Keratinocyte (primary cell): ENCODE data around the gene SPATA6L. TPM values are rescaled to one million over a fixed set of nuclear protein-coding genes. Genes with fewer than 3 reads are reported as not detected.

Source experiments
- DNase-seq: peaks from one replicate; pipeline ENCODE4 v3.0.0-alpha.2; 2011; ENCODE audit warnings: low read depth, missing footprints, low spot score
- FAIRE-seq: peaks from 2 replicates; lab custom pipeline; 2011; peaks lifted over from hg19 to GRCh38; lab: Jason Lieb, UNC
- H2AFZ ChIP-seq: 2 replicates; pipeline ENCODE4 v1.6.0; 2012; ENCODE audit warnings: low read length, control low read depth, inconsistent platforms; ENCODE audit not compliant: control insufficient read depth
- H3K27ac ChIP-seq: 2 replicates; pipeline ENCODE4 v1.5.1; 2011; ENCODE audit warnings: low read length; ENCODE audit not compliant: control insufficient read depth, insufficient read depth
- H3K27me3 ChIP-seq: 3 replicates; pipeline ENCODE4 v1.6.0; 2011; ENCODE audit warnings: low read length; ENCODE audit not compliant: control insufficient read depth, insufficient read depth; ENCODE audit errors: extremely low read depth
- H3K36me3 ChIP-seq, 2 experiments: 2 replicates in 1 of 2; 3 replicates in 1 of 2; pipeline ENCODE4 v1.5.1; 2011; ENCODE audit warnings: low read length in 2 of 2, mild to moderate bottlenecking in 1 of 2; ENCODE audit not compliant: control insufficient read depth in 2 of 2, insufficient read depth in 2 of 2; ENCODE audit errors: extremely low read depth in 1 of 2
- H3K4me1 ChIP-seq: 3 replicates; pipeline ENCODE4 v1.5.1; 2011; ENCODE audit warnings: low read length; ENCODE audit not compliant: control insufficient read depth, insufficient read depth; ENCODE audit errors: extremely low read depth
- H3K4me2 ChIP-seq: 3 replicates; pipeline ENCODE4 v1.6.0; 2011; ENCODE audit warnings: low read depth, low read length; ENCODE audit not compliant: control insufficient read depth, insufficient read depth; ENCODE audit errors: extremely low read depth
- H3K4me3 ChIP-seq, 3 experiments: fragments of 200-600 bp in 1 of 3; sonication (generic) in 1 of 3; 2 replicates in 2 of 3; 3 replicates in 1 of 3; pipeline ENCODE4 v1.5.1; 2011 to 2016; ENCODE audit warnings: low read length in 3 of 3, mild to moderate bottlenecking in 3 of 3, control low read depth in 2 of 3, inconsistent platforms in 1 of 3, low read depth in 1 of 3, mixed read lengths in 1 of 3, mixed run types in 1 of 3, moderate library complexity in 1 of 3; ENCODE audit not compliant: control insufficient read depth in 2 of 3, insufficient read depth in 2 of 3; ENCODE audit errors: extremely low read depth in 1 of 3
- H3K79me2 ChIP-seq: 2 replicates; pipeline ENCODE4 v1.6.0; 2012; ENCODE audit warnings: low read length; ENCODE audit not compliant: control insufficient read depth, insufficient read depth
- H3K9ac ChIP-seq: 3 replicates; pipeline ENCODE4 v1.6.0; 2011; ENCODE audit warnings: low read length; ENCODE audit not compliant: control insufficient read depth, insufficient read depth; ENCODE audit errors: extremely low read depth
- H3K9me1 ChIP-seq: 3 replicates; pipeline ENCODE4 v1.6.0; 2011; ENCODE audit warnings: low read length; ENCODE audit not compliant: control insufficient read depth, insufficient read depth; ENCODE audit errors: extremely low read depth
- H3K9me3 ChIP-seq: 2 replicates; pipeline ENCODE4 v1.5.1; 2012; ENCODE audit warnings: low read depth, low read length; ENCODE audit not compliant: control insufficient read depth
- H4K20me1 ChIP-seq: 3 replicates; pipeline ENCODE4 v1.6.0; 2011; ENCODE audit warnings: low read length; ENCODE audit not compliant: control insufficient read depth, insufficient read depth; ENCODE audit errors: extremely low read depth
- CTCF ChIP-seq, 3 experiments: IDR thresholded peaks in 1 of 3; conservative IDR thresholded peaks in 1 of 3; optimal IDR thresholded peaks in 1 of 3; 2 replicates in 2 of 3; 3 replicates in 1 of 3; pipeline versions ENCODE3 to v1.5.1; 2011; ENCODE audit warnings: low read length in 3 of 3, mild to moderate bottlenecking in 3 of 3, moderate library complexity in 2 of 3, control low read depth in 1 of 3, inconsistent platforms in 1 of 3; ENCODE audit not compliant: insufficient read depth in 2 of 3; ENCODE audit errors: extremely low read depth in 1 of 3
- EZH2 ChIP-seq: IDR thresholded peaks from one replicate; pipeline ENCODE4 v1.6.1; 2012; ENCODE audit warnings: inconsistent platforms, mild to moderate bottlenecking, low read length, moderate library complexity
- dilution Hi-C: fragments of 300-500 bp; cut with MboI; formaldehyde crosslinking; loops from one replicate; pipeline ENCODE4 v1.7.0; 2020; ENCODE audit warnings: low sequenced_read_pairs; ENCODE audit not compliant: extremely low pct_ligation_motif_present
- polyA plus RNA-seq, 5 experiments: library from polyadenylated mRNA; depleted of rRNA in 3 of 5; stranded (reverse) in 3 of 5; stranded (forward) in 1 of 5; unstranded in 1 of 5; fragments of >200 nt; gene quantifications; 1 replicate in 1 of 5; 2 replicates in 3 of 5; 3 replicates in 1 of 5; pipeline versions ENCODE4 v1.2.1 to v1.2.3, GENCODE V29; 2011 to 2012; ENCODE audit warnings: missing spikeins in 2 of 5, low read depth in 1 of 5, low replicate concordance in 1 of 5

The SPATA6L gene
- polyA plus RNA-seq, 1 donor (not counting 4 experiments of a cell fraction or from before 2014, with no cell fraction given): 0.92 TPM

DNA sequence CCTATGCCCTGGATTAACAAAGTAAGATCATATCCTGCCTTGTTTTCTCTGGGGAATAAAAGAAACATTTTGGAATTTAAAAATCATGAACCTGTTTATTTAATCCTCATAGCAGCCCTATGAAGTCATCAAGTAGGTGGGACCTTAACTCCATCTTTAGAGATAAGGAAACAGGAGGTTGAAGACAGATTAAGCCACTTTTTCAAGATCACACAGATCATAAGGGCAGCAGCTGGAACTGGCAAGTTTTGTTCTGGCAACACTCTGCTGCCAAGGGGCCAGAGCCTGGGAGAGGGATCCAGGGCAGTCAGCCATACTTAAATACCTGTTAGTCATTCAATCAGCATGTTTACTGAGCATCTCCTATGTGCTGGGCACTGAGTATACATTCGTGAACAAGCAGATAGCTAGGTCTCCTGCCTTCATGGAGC is 112.3 kb downstream of the SPATA6L start:
- no peaks in the 10 kb centered on the region for H3K27me3 ChIP-seq
- no peaks in the 10 kb centered on the region for H3K36me3 ChIP-seq
- no peaks in the 10 kb centered on the region for H3K9me1 ChIP-seq
- H3K27ac ChIP-seq: no peak overlapping the region
- TF ChIP-seq EZH2: no peak
- TF ChIP-seq CTCF (optimal IDR thresholded peaks at IDR 0.05 in 1 of 3, IDR thresholded peaks at IDR 0.05 in 1 of 3, conservative IDR thresholded peaks at IDR 0.05 in 1 of 3; ENCODE audit: extremely low read depth in 1 of 3, insufficient read depth in 2 of 3, low read length in 3 of 3): no peak
- no peak overlapping the region for H3K4me3 ChIP-seq
- no peak for FAIRE-seq
- H2AFZ ChIP-seq: no peak overlapping the region
- no peaks in the 10 kb centered on the region for H3K4me1 ChIP-seq
- H4K20me1 ChIP-seq: no peaks in the 10 kb centered on the region
- no peaks in the 10 kb centered on the region for H3K9me3 ChIP-seq
- dilution Hi-C loops: no loop called here
- H3K79me2 ChIP-seq: no peaks in the 10 kb centered on the region
- no peak overlapping the region for H3K4me2 ChIP-seq
- no peak for DNase-seq
- no peak overlapping the region for H3K9ac ChIP-seq

DNA sequence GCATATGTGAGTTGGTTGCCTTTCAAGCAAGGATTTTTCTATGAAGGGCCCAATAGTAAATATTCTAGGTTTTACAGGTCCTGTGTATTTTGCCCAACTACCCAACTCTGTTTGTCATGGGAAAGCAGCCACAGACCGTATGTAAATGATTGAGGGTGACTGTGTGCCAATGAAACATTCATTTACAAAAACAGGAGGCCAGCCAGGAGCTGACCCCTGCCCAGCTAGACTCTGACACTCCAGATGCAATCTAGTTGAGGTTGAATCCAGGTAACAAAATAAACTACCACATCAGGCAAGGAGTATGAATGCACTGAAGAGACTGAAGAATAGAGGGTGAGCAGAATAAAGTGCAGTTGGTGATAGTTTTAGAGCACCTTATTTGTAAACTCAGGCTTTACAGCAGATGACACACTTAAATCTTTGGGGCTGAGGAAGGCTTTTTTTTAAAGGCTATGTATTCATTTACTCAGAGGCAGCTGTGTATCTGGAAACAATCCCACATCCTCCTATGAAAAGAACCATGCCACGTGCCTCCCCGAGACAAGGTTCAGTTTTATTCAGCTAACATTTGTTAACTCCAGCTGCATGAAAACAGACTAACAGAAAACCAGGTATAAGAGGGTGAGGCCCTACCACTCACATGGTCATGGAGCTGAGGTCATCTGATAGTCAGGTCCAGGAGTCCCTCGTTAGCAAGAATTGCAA is 115.3 kb downstream of the SPATA6L start:
- dilution Hi-C loops: no loop called here

More for the DNA sequence above, 115.3 kb downstream of the SPATA6L start:
- Histone ChIP-seq H4K20me1 (no peaks in the 10 kb centered on the region), H3K9ac (no peak overlapping the region), H3K27ac (no peak overlapping the region), H3K36me3 (no peaks in the 10 kb centered on the region), H3K9me3 (no peaks in the 10 kb centered on the region), H3K4me3 (no peak overlapping the region), H3K9me1 (no peaks in the 10 kb centered on the region), H3K27me3 (no peaks in the 10 kb centered on the region), H3K4me1 (no peaks in the 10 kb centered on the region), H3K4me2 (no peak overlapping the region), H2AFZ (no peak overlapping the region), H3K79me2 (no peaks in the 10 kb centered on the region)
- no peak for TF ChIP-seq EZH2
- TF ChIP-seq CTCF (optimal IDR thresholded peaks at IDR 0.05 in 1 of 3, IDR thresholded peaks at IDR 0.05 in 1 of 3, conservative IDR thresholded peaks at IDR 0.05 in 1 of 3; ENCODE audit: extremely low read depth in 1 of 3, insufficient read depth in 2 of 3, low read length in 3 of 3): no peak
- FAIRE-seq (no peak), DNase-seq (no peak)
